Renal pelvis (tissue), 4 donors: ENCODE data around the gene KLHL15. TPM values are rescaled to one million over a fixed set of nuclear protein-coding genes. Genes with fewer than 3 reads are reported as not detected.
"Not testable (repeated sequence)": the region's sequence is repeated elsewhere in the genome, so short reads cannot be mapped to it uniquely, and the experiment has no call there.

Experiments
- DNase-seq: peaks from one replicate; pipeline ENCODE4 v3.0.0-alpha.2; 2013
- polyA plus RNA-seq, 3 donors: library from polyadenylated mRNA; unstranded; fragments of 120-200 nt; gene quantifications; one replicate each; pipeline ENCODE4 v1.2.1, GENCODE V29; 2013; ENCODE audit not compliant: insufficient read length in 3 of 3

Gene KLHL15
- polyA plus RNA-seq, 3 donors = 12.3 to 14.2 (median 14.0) TPM

GRCh38 chrX:24018809-24019208 is 8.2 kb downstream of the KLHL15 start:
- no peak for DNase-seq

- no peak for DNase-seq
Observed at GRCh38 chrX:24017674-24018073, 9.3 kb downstream of the KLHL15 start.

- no peak for DNase-seq
Observed at GRCh38 chrX:24014388-24015018, 12.5 kb downstream of the KLHL15 start.

- no peak for DNase-seq
Observed at GRCh38 chrX:24012266-24012665, 14.7 kb downstream of the KLHL15 start.

GRCh38 chrX:24005867-24006266 is 21.1 kb downstream of the KLHL15 start:
- DNase-seq = no peak

GRCh38 chrX:24005028-24005427 is 22.0 kb downstream of the KLHL15 start:
- DNase-seq = no peak

- DNase-seq = no peak
Observed at GRCh38 chrX:24002792-24003191, 24.2 kb downstream of the KLHL15 start.

GRCh38 chrX:24002167-24002566 is 24.8 kb downstream of the KLHL15 start:
- no peak for DNase-seq

GRCh38 chrX:23999671-24000070 is 27.3 kb downstream of the KLHL15 start:
- no peak for DNase-seq

GRCh38 chrX:23993012-23993633 is 33.9 kb downstream of the KLHL15 start:
- no peak for DNase-seq

- no peak for DNase-seq
Observed at GRCh38 chrX:23992431-23992830, 34.6 kb downstream of the KLHL15 start.

- no peak for DNase-seq
Observed at GRCh38 chrX:23990455-23990854, 36.5 kb downstream of the KLHL15 start.

- no peak for DNase-seq
Observed at GRCh38 chrX:23989689-23990088, 37.3 kb downstream of the KLHL15 start.

GRCh38 chrX:23982891-23983290 is 44.1 kb downstream of the KLHL15 start:
- no peak for DNase-seq

- DNase-seq = no peak
Observed at GRCh38 chrX:23981711-23982110, 45.3 kb downstream of the KLHL15 start.

GRCh38 chrX:23981222-23981621 is 45.8 kb downstream of the KLHL15 start:
- no peak for DNase-seq

GRCh38 chrX:23980011-23980441 is 47.0 kb downstream of the KLHL15 start:
- peak; percentile 10 for DNase-seq

- no peak for DNase-seq
Observed at GRCh38 chrX:23978491-23978890, 48.5 kb downstream of the KLHL15 start.

GRCh38 chrX:23965630-23966029 is 61.4 kb downstream of the KLHL15 start:
- not testable (repeated sequence) for DNase-seq

GRCh38 chrX:23964191-23964590 is 62.8 kb downstream of the KLHL15 start:
- DNase-seq = no peak

- no peak for DNase-seq
Observed at GRCh38 chrX:23959781-23960180, 67.2 kb downstream of the KLHL15 start.

- DNase-seq = no peak
Observed at GRCh38 chrX:23954396-23954795, 72.6 kb downstream of the KLHL15 start.

GRCh38 chrX:23953908-23954269 is 73.1 kb downstream of the KLHL15 start:
- DNase-seq = no peak
